Loucy (cell line): ENCODE measurements around the gene GALNT1.

Source experiments
- EZH2phosphoT487 ChIP-seq: fragments of 200-600 bp; IDR thresholded peaks from 2 replicates; pipeline ENCODE4 v1.6.1; 2018; ENCODE audit warnings: antibody characterized with exemption, mild to moderate bottlenecking, moderate library complexity, borderline replicate concordance
- TF ChIP-seq, protein P1 (sequence below): fragments of 200-600 bp; sonication (generic); conservative IDR thresholded peaks from 2 replicates; pipeline ENCODE4 v1.5.1; 2014; ENCODE audit warnings: mild to moderate bottlenecking, antibody characterized with exemption, low read length

DNA sequence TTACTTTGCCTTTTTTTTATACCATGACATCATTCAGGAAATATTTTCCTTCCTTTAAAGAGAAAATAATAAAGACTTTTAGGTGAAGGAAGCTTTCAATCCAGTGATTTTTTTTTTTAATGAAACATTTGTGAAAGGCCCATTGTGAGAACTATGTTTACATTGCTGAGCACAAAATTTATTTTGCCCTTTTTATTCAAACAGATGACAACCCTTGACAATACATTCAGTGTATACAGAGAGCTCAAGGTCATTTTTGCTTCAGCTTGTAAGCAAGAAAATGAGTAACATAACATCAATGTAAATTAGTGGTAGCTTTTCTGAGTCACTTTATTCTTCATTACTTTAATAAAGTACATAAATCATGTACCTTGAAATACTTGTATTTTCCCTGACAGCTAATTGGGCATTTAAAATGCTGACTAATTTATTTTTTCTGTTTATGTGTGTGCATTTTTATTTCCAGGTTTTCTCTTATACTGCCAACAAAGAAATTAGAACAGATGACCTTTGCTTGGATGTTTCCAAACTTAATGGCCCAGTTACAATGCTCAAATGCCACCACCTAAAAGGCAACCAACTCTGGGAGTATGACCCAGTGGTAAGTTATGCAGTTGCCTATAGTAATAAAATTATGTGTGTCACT is 121.6 kb downstream of the GALNT1 start:
- TF ChIP-seq, protein P1, sequence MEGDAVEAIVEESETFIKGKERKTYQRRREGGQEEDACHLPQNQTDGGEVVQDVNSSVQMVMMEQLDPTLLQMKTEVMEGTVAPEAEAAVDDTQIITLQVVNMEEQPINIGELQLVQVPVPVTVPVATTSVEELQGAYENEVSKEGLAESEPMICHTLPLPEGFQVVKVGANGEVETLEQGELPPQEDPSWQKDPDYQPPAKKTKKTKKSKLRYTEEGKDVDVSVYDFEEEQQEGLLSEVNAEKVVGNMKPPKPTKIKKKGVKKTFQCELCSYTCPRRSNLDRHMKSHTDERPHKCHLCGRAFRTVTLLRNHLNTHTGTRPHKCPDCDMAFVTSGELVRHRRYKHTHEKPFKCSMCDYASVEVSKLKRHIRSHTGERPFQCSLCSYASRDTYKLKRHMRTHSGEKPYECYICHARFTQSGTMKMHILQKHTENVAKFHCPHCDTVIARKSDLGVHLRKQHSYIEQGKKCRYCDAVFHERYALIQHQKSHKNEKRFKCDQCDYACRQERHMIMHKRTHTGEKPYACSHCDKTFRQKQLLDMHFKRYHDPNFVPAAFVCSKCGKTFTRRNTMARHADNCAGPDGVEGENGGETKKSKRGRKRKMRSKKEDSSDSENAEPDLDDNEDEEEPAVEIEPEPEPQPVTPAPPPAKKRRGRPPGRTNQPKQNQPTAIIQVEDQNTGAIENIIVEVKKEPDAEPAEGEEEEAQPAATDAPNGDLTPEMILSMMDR: no peak
- TF ChIP-seq EZH2phosphoT487: no peak
